C4-2B (cell line): Measurements from ENCODE around the gene EPYC.

Experiments
- H3K27ac ChIP-seq: fragments of 450-650 bp; 2 replicates; pipeline ENCODE4 v1.5.1; 2017
- ZFX ChIP-seq: fragments of 450-650 bp; IDR thresholded peaks from 2 replicates; pipeline ENCODE4 v1.6.1; 2017
- TF ChIP-seq, protein P1 (sequence below): fragments of 450-650 bp; conservative IDR thresholded peaks from 2 replicates; pipeline ENCODE4 v1.5.1; 2017; ENCODE audit warnings: mild to moderate bottlenecking

Gene EPYC

DNA sequence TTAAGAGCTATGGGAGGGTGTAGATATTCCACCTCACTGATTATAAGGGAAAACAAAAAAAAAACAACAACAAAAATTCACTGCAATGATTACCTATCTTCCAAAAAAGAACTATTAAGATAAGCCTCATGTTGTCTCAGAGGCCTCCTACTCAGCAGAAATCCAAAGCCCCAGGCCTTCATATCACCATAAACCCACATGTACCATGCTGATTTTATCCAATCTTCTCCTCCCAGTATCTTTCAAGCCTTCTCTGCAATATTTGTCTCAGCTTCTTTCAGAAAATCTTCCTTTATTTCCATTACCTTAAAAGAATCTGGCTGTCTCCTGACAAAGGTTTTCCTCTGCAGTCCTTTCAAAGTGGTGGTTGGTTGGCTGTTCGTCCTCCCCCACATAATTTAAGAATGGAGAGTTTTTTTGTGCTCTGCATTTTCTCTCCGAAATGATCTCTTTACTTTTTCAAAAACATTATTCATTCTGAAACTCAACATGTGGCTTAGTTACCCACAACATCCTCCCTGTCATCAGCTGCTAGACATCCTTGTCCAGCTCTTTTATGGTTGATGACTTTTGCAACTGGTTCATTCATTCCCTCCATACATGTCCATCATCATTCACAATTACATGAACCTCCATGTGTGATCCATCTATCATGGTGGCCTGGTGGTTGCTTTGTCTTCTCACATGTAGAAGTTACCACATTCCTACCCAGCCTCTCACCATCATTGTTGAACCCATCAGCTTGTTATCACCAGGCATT, 2.9 kb upstream of the EPYC start:
- TF ChIP-seq ZFX: no peak
- TF ChIP-seq, protein P1, sequence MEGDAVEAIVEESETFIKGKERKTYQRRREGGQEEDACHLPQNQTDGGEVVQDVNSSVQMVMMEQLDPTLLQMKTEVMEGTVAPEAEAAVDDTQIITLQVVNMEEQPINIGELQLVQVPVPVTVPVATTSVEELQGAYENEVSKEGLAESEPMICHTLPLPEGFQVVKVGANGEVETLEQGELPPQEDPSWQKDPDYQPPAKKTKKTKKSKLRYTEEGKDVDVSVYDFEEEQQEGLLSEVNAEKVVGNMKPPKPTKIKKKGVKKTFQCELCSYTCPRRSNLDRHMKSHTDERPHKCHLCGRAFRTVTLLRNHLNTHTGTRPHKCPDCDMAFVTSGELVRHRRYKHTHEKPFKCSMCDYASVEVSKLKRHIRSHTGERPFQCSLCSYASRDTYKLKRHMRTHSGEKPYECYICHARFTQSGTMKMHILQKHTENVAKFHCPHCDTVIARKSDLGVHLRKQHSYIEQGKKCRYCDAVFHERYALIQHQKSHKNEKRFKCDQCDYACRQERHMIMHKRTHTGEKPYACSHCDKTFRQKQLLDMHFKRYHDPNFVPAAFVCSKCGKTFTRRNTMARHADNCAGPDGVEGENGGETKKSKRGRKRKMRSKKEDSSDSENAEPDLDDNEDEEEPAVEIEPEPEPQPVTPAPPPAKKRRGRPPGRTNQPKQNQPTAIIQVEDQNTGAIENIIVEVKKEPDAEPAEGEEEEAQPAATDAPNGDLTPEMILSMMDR: no peak

DNA sequence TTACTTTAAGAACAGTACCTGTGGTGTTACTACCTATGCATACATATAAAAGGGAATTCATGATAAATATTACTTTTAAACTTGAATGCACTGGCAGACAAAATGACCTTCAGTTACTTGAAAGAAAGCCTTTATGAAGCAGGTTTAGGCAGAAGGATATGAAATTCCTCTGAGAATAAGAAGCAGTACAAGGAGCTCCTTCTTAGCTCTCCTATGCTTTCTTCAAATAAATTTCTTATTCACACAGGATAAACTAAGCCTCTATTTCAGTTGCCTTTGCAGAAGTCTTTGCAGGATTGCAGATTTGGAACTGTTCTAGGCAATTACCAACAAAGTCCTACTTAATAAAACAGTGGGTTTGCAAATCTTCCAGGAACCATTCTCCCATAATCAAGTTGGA, 1.0 kb downstream of the EPYC start:
- H3K27ac ChIP-seq: no peak overlapping the region
- TF ChIP-seq, protein P1: no peak
- no peak for TF ChIP-seq ZFX

More for the DNA sequence above, 2.9 kb upstream of the EPYC start:
- no peak overlapping the region for H3K27ac ChIP-seq

DNA sequence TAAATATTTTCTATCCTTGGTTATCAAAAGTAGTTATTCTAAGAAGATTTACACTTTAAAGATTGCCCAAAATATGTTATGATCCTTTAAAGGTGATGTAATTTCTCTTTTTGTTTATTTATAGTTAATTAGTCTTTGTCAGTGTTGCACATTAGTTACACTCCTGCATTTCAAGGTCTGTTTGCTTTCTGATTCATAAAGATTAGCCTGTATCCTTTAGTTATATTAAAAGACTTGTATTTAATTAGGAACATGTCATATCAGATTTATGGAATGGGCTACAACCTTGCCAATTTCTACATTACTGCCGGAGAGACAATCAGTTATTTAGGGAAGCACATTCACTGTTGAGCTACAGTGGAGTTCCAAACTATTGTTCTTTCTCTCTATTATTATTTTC, 3.5 kb downstream of the EPYC start:
- TF ChIP-seq ZFX: no peak
- TF ChIP-seq, protein P1: no peak
- no peak overlapping the region for H3K27ac ChIP-seq

DNA sequence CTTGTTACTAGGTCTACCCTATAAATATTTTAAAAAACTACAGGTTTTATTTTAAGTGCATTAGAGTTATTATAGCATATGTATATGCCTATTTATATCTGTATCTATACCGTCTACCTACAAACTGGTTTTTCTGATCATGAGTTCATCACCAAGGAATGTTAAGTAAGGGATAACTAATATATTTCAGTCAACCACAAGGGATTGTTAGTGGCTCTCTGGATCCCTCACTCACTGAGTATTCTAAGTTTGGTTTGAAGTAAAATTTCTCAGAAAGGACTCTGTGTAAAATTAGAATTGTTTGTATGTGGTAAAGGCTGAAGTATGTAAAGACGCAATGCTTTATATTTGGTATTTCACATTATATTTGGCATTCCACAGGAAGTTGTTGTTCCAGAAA, 4.8 kb downstream of the EPYC start:
- H3K27ac ChIP-seq: no peak overlapping the region
- TF ChIP-seq ZFX: no peak
- TF ChIP-seq, protein P1: no peak

DNA sequence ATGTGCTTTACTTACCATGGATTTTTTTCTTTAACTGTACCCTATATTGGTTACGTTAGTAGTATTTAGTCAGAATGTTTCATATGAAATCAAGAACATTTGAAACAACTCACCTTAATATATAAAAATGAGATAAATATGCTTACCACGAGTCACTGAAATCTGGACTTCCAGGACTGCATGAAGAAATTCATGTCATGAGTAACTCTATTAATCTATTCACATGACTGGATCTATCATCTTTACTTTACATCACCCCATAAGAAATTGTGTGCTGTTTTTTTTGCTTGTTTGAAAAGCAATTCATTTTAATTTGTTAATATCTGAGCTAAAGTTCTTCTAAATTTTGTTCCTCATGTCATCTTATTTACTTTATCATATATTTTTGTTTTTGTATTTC, 5.2 kb downstream of the EPYC start:
- H3K27ac ChIP-seq: no peak overlapping the region
- TF ChIP-seq ZFX: no peak

DNA sequence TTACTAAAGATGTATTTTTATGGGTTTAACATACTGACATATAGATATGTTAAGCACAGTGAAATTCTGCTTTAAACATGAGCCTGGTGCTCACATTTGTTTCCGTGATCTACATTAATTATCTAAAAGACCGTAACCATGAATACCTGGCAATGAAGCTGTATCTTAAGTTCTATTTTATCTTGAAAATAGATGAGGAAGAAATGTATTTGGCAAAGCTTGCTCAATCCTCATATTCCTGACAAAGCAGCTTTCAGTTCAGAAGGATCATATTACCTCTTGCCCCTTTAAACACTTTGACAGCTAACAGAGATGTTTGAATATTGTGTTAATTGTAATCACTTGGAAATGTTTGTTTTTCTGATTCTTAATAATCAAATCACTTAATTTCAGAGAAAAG, 9.8 kb downstream of the EPYC start:
- TF ChIP-seq ZFX: no peak
- TF ChIP-seq, protein P1: no peak
- H3K27ac ChIP-seq: no peak overlapping the region

DNA sequence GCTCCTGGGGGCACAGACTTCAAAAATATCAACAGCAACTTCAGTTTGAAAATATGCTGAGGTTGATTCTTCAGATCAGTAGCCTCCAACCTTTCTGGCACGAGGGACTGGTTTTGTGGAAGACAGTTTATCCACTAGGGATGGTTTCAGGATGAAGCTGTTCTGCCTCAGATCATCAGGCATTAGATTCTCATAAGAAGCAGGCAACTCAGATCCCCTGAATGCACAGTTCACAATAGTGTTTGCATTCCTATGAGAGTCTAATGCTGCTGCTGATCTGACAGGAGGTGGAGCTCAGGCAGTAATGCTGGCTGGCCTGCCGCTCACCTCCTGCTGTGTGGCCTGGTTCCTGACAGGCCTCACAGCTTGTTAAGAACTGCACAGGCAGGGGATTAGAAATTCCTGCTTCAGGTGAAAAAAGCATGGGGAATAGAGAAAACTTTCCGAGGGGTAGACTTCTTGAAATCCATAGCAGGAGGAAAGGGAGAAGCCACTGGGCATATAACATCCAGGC, 12.8 kb downstream of the EPYC start:
- no peak overlapping the region for H3K27ac ChIP-seq

More for the DNA sequence above, 12.8 kb downstream of the EPYC start:
- TF ChIP-seq, protein P1: no peak
- TF ChIP-seq ZFX: no peak
